Sciatic nerve (tissue), 2 donors: Measurements from ENCODE around the gene PRAME. TPM values are rescaled to one million over a fixed set of nuclear protein-coding genes. Genes with fewer than 3 reads are reported as not detected.
A peak's percentile ranks its signal among the peaks of the same experiment; 100 is the strongest.

Experiments
- ATAC-seq: fragments of 200-7000 bp; cut with Tn5 transposase; one replicate; pipeline ENCODE4 v1.9.1; 2020; ENCODE audit warnings: mild to moderate bottlenecking, moderate library complexity
- DNase-seq: peaks from one replicate; pipeline ENCODE4 v3.0.0-alpha.2; 2020; ENCODE audit warnings: low spot score
- intact Hi-C: fragments of 100-400 bp; cut with DNase I; formaldehyde crosslinking; loops from one replicate; pipeline ENCODE4 v1.14.2; 2022
- total RNA-seq: library from RNA; stranded (reverse); fragmentation: NEBNext Ultra II Directional; extraction: Animal tissue kit (Norgen Biotek cat#: 25700); gene quantifications from one replicate; pipeline ENCODE4 v1.2.1, GENCODE V29; 2021
- donor health status: DM: no; HTN: no; CAD: no.
- donor health status: DM: no; HTN: no; CAD: no.

Gene PRAME
- total RNA-seq, 1 donor from 2014 or later = 0.27 TPM

DNA sequence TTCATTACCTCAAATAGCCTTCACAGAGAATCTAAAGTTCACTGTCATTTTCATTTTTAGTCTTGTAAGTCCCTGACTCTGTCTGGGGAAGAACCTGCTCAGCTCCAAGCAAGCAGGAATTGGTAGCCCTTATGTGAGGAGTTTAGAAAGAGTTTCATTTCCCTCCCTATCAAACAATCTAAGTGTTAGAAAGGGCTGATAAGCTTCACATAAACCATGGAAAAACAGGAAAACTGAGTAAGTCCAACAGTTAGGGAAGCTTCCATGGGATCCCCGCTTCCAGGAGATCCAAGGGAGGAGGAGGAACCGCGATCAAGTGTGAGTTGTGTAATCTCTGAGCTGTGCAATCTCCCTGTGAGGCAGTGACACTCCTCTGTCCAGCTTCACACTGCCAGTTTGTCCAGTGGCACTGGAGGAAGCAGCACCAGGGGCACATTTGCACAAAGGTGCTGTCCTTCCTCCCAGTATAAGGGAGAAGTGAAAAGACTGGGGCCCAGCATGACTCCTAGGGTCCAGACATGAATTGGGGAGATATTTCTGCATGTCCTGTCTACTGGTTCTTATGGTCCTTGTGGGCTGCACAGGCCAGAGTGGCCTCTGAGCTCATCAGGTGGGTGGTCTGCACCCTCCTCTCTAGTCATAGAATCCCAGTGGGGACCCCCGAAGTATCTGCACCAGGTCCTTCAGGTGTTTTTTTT, 4.3 kb downstream of the PRAME start:
- peak; percentile 13 for ATAC-seq
- no peak for DNase-seq
- intact Hi-C loops = no loop called here

DNA sequence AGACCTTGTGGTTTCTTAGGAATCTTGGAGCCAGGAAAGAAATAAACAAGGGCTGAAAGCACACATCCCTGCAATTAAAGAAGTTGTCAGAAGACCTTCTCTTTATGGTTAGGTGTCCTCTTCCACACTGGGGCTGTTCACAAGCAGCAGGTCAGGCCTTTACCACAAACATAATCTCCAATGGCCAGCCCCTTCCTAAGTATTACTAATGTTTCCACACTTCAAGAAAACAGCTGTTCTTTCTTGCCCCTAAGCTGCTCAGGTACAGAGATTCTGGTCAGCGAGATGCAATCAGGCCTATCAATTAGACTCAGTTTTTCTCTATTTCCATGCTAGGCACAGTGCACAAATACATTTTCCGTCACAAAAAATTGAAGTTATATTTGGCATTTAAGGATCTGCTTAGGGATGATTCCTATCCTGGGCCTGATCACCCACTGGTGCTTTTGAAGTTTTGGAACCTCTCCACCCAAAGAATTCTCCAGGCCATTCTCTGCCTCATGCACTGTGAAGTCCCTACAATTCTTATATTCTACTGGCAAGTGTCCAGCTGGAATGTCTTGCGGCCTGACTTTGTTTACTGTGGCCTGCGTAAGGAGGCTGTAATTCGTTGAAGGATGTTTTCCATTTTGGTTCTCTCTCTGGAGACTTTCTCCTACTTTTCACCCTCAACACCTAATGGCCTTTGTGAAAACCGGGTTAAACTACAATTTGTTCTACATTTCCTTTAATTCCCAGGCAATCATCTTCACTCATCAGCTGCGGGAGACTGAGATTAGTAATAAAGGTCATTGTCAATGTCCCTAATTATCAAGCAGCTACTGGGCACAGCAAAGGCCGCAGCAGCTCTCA, 5.1 kb downstream of the PRAME start:
- intact Hi-C loops = no loop called here
- ATAC-seq (no peak), DNase-seq (no peak)

DNA sequence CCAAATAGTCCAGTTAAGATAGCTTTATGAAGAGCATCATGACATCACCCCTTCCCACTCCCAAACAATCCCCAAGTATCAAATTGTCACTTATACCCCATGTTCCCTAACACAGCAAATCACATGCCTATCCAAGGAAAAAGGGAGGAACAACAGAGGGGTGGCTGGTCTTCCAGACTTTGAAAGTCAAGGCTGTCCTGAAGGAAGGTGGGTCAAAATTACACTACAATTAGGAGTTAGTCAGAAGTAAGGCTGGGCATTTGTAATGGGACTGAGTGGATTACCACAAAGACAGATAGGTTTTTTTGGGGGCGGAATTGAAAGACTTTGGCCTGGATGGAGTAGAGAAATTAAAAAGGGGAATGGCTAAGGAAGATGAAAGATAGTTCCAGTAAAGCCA, 5.9 kb downstream of the PRAME start:
- DNase-seq = no peak
- ATAC-seq = no peak
- intact Hi-C loops = no loop called here

DNA sequence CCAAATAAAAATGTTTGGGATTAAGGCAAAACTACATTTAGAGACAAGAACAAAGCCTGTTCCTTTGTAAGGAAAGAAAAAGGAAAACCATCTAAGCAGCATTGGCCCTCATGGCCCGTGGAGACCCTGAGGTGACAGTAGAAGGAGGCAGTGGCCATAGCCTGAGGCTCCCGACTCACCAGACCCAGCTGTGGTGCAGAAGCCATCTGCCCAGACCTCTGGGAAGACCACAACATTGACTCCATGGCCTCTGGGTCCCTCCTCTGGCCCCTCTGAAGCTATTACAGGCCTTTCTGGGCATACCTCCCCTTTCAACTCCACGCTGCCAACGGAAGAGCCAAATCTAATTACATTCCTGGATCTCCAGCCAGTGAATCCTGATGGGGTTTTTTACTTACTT, 6.4 kb downstream of the PRAME start:
- ATAC-seq (no peak), DNase-seq (no peak)
- intact Hi-C loops = no loop called here

DNA sequence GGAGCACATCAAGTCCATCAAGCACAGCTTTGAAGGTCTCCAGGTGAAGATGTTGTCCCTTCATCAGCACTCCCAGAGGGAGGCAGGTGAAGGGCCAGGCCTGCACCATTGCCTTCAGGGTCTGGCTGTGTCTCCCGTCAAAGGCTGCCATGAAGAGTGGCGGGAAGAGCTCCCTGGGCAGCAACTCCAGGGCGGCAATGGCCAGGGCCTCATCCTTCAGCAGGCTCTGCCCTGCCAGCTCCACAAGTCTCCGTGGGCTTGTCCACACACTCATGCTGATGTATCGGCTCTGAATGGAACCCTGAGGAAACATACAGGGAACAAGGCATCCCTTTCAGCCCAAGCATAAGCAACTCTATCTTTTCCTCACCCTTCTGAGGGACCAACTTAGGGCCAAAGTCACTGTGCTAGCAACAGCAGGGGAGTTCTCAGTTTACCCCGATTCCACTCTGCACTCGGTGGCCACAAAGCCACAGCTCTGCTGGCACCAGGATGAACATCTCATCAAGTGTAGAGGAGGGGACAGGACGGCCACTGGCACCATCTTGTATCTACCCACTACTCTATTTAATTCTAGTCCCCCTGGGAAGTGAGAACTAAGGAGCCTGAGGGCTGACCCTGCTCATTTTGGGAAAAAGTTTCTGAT, 8.2 kb downstream of the PRAME start:
- ATAC-seq (no peak), DNase-seq (no peak)
- intact Hi-C loops = no loop called here

DNA sequence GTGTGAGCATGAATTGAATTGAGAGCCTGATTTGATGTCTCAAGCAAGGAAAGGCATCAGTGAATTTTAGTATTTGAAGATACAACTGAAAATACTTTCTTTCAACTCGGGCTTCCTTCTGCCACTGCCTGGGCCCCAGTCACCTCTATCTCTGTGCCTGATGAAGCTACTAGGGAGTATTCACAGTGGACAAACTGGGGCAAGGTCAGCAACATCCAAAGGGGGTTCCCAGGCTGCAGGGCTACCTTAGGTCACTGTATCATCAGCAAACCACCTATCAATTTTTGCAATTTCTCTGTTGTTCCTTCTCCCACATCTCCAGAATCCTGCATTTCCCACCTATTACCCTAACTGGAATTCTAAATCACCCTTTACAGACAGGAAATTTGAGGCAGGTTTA, 10.2 kb downstream of the PRAME start:
- intact Hi-C loops = no loop called here
- ATAC-seq (no peak), DNase-seq (no peak)

DNA sequence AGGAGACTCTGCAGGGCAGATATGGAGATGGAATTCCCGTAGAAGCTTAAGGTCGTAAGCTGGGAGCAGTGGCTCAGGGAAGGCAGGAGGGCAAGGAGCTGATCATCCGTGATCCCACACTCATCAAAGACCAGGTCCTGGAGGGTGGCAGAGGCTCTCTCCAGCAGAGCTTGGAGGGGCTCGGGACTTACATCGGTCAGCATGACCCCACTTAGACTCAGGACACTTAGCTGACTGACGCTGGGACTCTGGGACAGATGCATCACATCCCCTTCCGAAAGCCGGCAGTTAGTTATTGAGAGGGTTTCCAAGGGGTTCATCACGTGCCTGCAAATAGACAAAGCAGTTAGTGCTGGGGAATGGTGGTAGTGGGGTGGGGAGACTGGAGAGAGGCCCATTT, 10.7 kb downstream of the PRAME start:
- DNase-seq (no peak), ATAC-seq (no peak)
- intact Hi-C loops = no loop called here

DNA sequence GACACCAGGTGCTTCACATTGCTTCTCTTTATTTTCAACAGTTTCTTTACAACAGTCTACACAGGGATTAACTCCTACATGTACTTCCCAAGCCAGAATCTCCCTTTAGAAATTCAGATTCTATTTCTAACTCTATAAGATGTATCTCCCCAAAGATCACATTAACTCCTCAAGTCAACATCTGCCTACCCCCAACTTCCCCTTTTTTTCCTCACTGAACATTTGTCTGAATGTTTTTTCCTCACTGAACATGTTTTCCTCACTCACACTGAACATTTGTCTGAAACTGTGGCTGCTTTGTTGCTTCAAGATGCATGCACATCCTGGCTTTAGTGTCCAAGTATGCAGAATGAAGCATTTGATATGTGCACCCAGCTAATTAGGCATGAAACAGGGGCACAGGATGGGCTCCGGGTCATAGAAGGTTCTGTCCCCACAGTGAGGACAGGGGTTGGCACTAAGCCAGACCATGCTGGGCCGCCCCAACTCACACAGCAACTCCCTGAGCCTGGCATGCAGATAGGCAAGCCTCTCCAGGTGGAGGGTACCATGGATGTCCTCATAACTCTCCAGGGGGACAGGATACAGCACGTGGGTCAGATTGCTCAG, 11.3 kb downstream of the PRAME start:
- ATAC-seq = no peak
- intact Hi-C loops = no loop called here
- DNase-seq = no peak

DNA sequence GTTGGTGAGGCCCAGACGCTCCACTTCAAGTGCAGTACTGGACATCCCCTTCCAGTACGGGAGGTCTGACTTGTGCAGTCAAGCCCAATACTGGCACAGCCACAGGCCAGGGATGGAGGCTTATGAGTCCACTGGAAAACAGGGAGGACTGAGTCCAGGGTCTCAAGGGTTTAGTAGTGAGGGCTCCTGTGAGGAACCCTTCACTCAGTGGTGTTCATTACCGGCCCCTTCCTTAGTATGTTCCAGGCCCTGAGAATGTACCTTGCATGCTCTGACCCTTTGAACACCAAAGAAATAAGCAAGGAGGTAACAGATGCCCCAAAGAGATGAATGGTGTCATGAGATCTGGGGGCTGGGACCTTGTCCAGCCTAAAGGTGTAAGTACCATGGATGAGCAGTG, 11.8 kb downstream of the PRAME start:
- DNase-seq (no peak), ATAC-seq (no peak)
- intact Hi-C loops = no loop called here

DNA sequence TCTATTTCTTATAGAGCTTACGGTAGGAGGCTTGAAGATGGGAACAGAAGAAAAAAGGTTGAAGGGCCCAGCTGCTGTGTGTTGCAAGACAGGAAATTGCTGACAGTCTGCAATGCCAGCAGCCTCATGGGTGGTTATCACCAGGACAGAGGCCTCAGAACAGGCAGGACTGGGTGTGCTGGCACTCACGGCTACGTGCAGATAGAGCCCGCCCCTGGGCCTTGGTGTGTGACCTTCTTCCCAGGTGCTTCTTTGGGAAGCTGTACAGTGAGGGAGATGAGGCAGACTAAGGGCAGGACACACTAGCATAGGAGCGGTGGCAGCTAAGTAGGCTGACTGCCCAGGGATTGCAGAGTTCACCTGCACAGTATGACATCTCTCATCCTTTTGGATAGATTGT, 12.6 kb downstream of the PRAME start:
- intact Hi-C loops = no loop called here
- ATAC-seq (peak; percentile 38), DNase-seq (no peak)

DNA sequence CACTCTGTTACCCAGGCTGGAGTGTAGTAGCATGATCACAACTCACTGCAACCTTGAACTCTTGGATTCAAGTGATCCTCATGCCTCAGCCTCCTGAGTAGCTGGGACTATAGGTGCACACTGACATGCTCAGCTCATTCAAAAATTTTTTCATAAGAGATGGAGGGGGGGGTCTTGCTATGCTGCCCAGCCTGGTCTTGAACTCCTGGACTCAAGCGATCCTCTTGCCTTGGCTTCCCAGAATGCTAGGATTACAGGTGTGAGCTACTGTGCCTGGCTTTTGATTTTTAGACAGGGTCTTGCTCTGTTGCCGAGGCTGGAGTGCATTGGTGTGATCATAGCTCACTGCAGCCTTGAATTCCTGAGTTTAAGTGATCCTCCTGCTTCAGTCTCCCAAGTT, 14.0 kb downstream of the PRAME start:
- DNase-seq (no peak), ATAC-seq (no peak)
- intact Hi-C loops = no loop called here

DNA sequence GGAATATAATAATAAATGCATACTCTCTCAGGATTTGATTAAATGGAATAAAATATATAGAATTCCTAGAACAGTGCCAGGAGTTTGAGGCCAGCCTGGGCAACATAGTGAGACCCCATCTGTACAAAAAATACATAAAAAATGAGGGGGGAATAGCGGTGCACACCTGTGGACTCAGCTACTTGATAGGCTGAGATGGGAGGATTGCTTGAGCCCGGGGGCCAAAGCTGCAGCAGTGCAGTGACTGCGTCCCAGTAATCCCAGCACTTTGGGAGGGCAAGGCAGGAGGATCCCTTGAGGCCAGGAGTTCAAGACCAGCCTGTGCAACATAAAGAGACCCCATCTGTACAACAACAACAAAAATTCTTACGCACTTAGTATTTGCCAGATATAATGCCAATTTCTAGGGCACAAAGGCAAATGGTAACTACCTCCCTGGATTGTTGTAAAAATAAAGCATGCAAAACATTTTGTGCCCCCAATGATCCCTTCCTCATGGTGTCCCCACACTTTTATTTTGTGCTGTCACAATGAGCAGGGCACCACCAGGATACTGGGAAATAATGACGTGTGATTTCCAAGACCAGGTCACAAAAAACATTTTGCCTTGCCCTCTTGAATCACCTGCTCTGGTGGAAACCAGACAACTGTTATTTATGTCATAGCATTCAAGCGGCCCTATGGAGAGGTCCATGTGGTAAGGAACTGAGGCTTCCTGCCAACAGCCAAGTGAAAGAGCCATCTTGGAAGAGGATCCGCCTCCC, 20.7 kb downstream of the PRAME start:
- no peak for ATAC-seq
- DNase-seq = no peak
- intact Hi-C loops = no loop called here

DNA sequence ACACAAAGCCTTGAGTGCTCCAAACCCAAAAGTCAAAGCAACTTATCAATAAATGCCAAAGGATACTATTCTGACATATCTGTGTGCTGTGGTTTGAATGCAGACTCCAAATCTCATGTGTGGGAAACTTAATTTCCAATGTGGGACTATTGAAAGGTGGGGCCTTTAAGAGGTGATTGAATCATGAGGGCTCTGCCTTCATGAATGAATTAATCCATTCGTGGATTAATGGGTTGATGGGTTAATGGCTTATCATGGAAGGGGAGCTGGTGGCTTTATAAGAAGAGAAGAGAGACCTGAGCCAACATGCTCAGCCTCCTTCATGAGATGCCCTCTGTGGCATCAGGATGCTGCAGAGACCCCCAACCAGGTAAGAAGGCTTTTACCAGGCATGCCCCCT, 22.1 kb downstream of the PRAME start:
- DNase-seq (no peak), ATAC-seq (no peak)
- intact Hi-C loops = no loop called here

DNA sequence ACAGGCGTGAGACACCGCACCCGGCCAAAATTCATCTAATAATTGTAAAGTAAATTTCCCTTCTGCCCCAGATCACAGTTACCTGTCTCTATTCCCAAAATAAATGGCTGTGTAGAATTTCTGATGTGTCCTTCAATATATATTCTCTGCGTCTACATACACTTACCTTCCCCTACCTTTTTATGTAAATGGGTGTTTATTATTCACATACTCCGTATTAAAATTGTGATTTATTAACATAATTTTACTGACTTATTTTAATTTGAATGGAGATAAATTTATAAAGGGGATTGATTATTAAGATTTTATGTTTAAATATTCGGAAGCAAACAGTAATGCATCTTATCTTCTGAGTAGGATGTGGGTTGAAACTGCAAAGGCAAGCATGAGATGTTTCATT, 22.6 kb downstream of the PRAME start:
- intact Hi-C loops = no loop called here
- ATAC-seq (no peak), DNase-seq (no peak)

DNA sequence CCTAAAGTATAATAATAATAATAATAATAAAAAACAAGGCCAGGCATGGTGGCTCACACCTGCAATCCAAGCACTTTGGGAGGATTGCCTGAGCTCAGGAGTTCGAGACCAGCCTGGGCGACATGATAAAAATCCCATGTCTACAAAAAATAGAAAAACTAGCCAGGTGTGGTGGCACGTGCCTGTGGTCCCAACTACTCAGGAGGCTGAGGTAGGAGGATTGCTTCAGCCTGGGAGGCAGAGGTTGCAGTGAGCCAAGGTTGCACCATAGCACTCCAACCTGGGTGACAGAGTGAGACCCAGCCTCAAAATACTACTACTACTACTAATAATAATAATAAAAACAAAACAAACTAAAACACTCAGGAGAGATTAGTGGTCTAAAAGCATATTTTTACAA, 23.4 kb downstream of the PRAME start:
- intact Hi-C loops = no loop called here
- no peak for ATAC-seq
- no peak for DNase-seq

DNA sequence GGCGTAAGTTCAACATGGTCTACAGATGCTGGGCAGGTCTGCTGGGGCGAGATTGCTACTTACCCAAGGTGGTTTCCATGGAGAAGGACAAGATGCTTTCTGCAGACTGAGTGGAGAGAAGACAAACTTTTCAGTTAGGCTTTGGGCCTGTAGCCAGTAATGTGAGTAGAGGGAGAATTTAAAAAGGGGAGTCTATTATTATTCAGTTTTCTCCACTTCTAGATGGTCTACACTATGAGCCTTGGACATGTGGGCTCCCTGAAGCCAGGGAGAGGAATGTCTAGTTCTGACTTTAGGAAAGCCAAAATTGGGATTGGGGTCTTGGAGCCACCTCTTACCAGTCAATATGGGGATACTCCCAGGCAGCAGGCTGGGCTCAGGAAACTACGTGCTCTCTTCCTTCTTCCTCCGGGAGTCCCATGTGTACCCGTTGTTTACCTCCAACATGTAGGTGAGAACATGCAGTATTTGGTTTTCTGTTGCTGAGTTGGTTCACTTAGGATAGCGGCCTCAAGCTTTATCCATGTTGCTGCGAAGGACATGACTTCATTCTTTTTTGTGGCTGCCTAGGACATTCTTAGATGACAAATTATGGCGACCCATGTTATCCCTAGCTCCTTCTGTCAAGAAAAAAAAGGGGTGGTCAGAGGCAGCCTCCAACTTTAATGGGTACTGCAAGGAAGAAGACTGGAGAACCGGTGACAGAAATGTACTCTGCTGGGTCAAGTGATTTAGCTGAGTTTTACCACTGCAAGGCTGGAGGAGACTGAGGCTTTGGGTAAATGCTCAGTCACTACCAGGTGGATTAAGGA, 24.3 kb downstream of the PRAME start:
- intact Hi-C loops = loop anchor here (5.0 kb wide), 1 partner anchor 533 kb away; no protein-coding TSS in a partner anchor
- DNase-seq (no peak), ATAC-seq (no peak)

DNA sequence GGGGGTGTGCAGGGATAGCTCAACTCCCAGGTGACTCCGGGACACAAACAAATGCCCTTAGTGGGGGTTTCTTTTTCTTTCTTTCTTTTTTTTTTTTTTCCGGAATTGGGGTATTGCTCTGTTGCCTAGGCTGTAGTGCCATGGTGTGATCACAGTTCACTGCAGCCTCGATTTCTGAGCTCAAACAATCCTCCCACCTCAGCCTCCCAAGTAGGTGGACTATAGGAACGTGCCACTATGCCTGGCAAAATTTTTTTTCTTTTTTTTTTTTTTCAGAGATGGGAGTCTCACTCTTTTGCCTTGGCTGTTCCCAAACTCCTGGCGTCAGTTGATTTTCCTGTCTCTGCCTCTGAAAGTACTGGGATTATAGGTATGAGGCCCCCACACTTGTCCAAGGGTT, 25.2 kb downstream of the PRAME start:
- ATAC-seq (no peak), DNase-seq (no peak)
- intact Hi-C loops = loop anchor here (5.0 kb wide), 1 partner anchor 532 kb away; no protein-coding TSS in a partner anchor

DNA sequence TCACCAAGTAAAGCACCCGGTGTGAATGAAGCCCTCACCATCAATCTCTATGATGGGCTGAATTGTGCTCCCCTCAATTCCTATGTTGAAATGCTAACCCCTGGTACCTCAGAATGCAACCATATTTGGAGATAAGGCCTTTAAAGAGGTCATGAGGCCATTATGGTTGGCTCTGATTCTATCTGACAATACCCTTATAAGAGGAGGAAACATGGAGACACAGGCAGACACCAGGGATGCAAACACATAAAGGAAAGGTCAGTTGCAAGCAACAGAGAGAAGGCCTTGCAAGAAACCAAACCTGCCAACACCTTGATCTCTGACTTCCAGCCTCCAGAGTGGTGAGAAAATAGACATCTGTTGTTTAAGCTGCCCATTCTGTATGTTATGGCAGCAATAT, 25.6 kb downstream of the PRAME start:
- no peak for DNase-seq
- intact Hi-C loops = loop anchor here (5.0 kb wide), 1 partner anchor 531 kb away; no protein-coding TSS in a partner anchor
- no peak for ATAC-seq
